Aorta (tissue), 5 donors: Measurements from ENCODE around the gene RNU5D-1. TPM values are rescaled to one million over a fixed set of nuclear protein-coding genes. Genes with fewer than 3 reads are reported as not detected.
"Not testable (repeated sequence)": the region's sequence is repeated elsewhere in the genome, so short reads cannot be mapped to it uniquely, and the experiment has no call there.

Experiments used
- ATAC-seq: fragments of 200-7000 bp; cut with Tn5 transposase; one replicate; pipeline ENCODE4 v1.9.1; 2022; ENCODE audit warnings: moderate library complexity; ENCODE audit not compliant: low FRiP score
- DNase-seq, 2 donors: peaks; one replicate each; pipeline ENCODE4 v3.0.0-alpha.2; 2020
- H3K27ac ChIP-seq, 2 donors: one replicate each; pipeline ENCODE4 v1.5.1; 2013; ENCODE audit warnings: low read length in 2 of 2, mild to moderate bottlenecking in 2 of 2, moderate library complexity in 2 of 2, control low read depth in 1 of 2, inconsistent platforms in 1 of 2, low read depth in 1 of 2
- H3K27me3 ChIP-seq, 2 donors: one replicate each; pipeline ENCODE4 v1.6.1; 2013; ENCODE audit warnings: control low read depth in 1 of 2, low read length in 1 of 2, mild to moderate bottlenecking in 1 of 2, moderate library complexity in 1 of 2; ENCODE audit not compliant: insufficient read depth in 2 of 2, control insufficient read depth in 1 of 2
- H3K36me3 ChIP-seq, 2 donors: one replicate each; pipeline ENCODE4 v1.6.1; 2013; ENCODE audit warnings: control low read depth in 1 of 2, low read length in 1 of 2, mild to moderate bottlenecking in 1 of 2; ENCODE audit not compliant: insufficient read depth in 2 of 2, control insufficient read depth in 1 of 2
- H3K4me1 ChIP-seq, 2 donors: one replicate each; pipeline ENCODE4 v1.6.1; 2013; ENCODE audit warnings: low read length in 2 of 2, control low read depth in 1 of 2, mild to moderate bottlenecking in 1 of 2, moderate library complexity in 1 of 2; ENCODE audit not compliant: insufficient read depth in 2 of 2, control insufficient read depth in 1 of 2
- H3K4me3 ChIP-seq, 2 donors: one replicate each; pipeline ENCODE4 v1.5.1; 2013; ENCODE audit warnings: low read length in 2 of 2, control low read depth in 1 of 2, mild to moderate bottlenecking in 1 of 2
- H3K9me3 ChIP-seq: one replicate; pipeline ENCODE4 v1.6.1; 2013; ENCODE audit warnings: mild to moderate bottlenecking, low read length; ENCODE audit not compliant: control insufficient read depth
- WGBS, 2 donors: extraction: QIAGEN DNeasy Blood & Tissue Kit; methylation state at CpG; one replicate each; pipeline ENCODE4 v1.1.7; 2013; 5-methylcytosine and 5-hydroxymethylcytosine counted together
- intact Hi-C, 2 donors: fragments of 100-400 bp; cut with DNase I; formaldehyde crosslinking; loops; one replicate each; pipeline versions ENCODE4 v1.14.2 to v1.15.0; 2022
- polyA plus RNA-seq, 2 donors: library from polyadenylated mRNA; stranded (reverse); fragments of 200-250 nt; gene quantifications; one replicate each; pipeline ENCODE4 v1.2.3, GENCODE V29; 2013
- total RNA-seq, 2 donors: library from RNA; stranded (reverse); fragmentation: NEBNext Ultra II Directional; extraction: Animal tissue kit (Norgen Biotek cat#: 25700); gene quantifications; one replicate each; pipeline ENCODE4 v1.2.1, GENCODE V29; 2021
- donor health status: healthy with polysubstance abuse.
- donor health status: Bipolar disorder and iron deficiency.
- donor health status: DM: no; HTN: no; CAD: no.
- donor health status: DM: no; HTN: no; CAD: no.
- donor health status: DM: yes; HTN: yes; CAD: no.

The RNU5D-1 gene
- total and polyA plus RNA-seq, 4 donors: not detected

DNA sequence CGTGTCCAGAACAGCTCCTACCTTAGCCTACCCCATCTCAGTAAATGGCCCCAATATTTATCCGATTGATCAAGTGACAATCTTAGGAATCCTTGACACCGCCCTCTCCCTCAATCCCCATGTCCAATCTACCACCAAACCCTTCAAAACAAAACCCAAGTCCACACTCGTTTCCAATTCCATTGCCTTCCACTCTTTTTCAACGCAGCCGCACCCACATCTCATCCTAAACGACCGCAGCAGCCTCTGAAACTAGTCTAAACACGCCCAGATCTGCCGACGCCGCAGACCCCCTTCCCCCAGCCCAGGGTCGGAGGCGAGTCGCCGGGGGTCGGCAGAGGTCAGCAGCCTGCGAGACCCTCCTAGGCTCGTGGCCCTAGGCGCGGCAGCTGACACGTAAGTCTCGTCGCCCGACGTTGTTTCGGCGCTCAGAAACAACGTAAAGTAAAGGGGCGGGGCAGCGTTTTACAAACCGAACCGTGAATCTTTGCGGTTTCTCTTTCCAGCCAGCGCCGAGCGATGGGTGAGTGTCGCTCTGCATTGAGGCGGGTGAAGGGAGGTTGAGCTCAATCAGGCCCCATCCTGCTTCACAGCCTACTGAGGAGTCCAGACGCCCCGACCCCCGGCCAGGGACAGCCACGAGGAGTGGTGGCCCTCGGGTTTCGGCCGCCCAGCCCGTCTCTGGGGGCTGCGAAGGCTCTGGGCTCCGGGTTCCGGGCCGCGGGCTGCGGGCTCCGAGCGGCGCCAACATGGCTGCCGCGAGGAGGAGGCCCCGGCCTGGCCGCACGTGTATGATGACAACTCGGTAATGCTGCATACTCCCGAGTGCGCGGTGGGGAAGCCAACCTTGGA is 44.3 kb upstream of the RNU5D-1 start, which contains the start of gene RPS8:
Gene RPS8 (plus strand): TSS at position 463 of the 852 bp plus-strand sequence. CDS start 57 bp downstream, at position 520.
- peak; percentile 94 to 95 for DNase-seq
- intact Hi-C loops: loop anchor here (2.0 to 5.0 kb wide), 2 partner anchors 37 to 38 kb away; partner anchors contain the start of gene KIF2C (in 2 of the 2)
- ATAC-seq: peak; percentile 96

DNA sequence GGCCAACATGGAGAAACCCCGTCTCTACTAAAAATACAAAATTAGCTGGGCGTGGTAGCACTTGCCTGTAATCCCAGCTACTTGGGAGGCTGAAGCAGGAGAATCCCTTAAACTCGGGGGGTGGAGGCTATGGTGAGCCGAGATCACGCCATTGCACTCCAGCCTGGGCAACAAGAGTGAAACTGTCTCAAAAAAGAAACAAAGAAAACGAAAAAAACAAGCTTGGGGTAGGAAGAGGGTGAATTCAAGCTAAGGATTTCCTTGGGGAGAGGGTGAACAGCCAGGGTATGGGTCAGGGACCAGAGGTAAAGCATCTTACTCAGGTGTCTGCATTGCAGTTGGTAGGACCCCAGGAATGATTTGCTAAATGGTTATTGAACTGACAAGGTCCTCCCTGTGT is 35.5 kb upstream of the RNU5D-1 start:
- H3K4me3 ChIP-seq, DNase-seq, ATAC-seq, H3K4me1 ChIP-seq, H3K27ac ChIP-seq, intact Hi-C loops, H3K27me3 ChIP-seq, H3K36me3 ChIP-seq, H3K9me3 ChIP-seq: not testable (repeated sequence)
- WGBS, 2 donors: 94% methylated on average over 6 of the region's 6 CpGs

More for the DNA sequence above, 44.3 kb upstream of the RNU5D-1 start, which contains the start of gene RPS8:
- H3K27me3 ChIP-seq: no peaks in the 10 kb centered on the region
- H3K27ac ChIP-seq: peak within 1 kb of the TSS; percentile 43 to 91
- no peaks in the 10 kb centered on the region for H3K9me3 ChIP-seq
- H3K36me3 ChIP-seq: peaks cover 0 to 7% of the 10 kb centered on the region in 2 donors
- no peaks in the 10 kb centered on the region for H3K4me1 ChIP-seq
- peak within 1 kb of the TSS; percentile 38 to 66 for H3K4me3 ChIP-seq
- WGBS, 2 donors: 0 to 1% methylated on average over 65 of the region's 65 CpGs

DNA sequence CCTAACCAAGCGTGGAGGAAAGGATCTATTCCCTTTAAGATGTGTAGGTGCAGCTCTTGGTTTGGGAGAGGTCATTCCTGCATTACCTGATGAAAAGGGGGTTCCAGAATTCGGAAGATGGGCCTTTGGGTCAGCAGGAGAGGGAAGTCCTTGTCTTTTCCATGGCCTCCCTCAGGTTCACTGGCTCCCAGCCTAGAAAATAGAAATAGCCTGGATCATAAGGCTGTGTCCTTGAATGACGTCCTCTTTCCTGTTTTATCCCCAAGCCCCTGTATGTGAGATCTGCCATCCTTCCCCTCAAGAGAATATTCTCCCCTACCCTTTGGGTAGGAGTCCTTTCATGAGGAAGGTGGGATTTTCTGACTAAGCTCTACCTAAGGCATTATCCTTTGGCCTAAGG is 29.9 kb upstream of the RNU5D-1 start:
- 93 to 97% methylated on average over 3 of the region's 3 CpGs for WGBS, 2 donors
- Histone ChIP-seq H3K4me1 (no peaks in the 10 kb centered on the region), H3K27ac (no peak overlapping the region), H3K9me3 (no peaks in the 10 kb centered on the region), H3K36me3 (no peaks in the 10 kb centered on the region), H3K27me3 (no peaks in the 10 kb centered on the region), H3K4me3 (no peak overlapping the region)
- DNase-seq: no peak
- intact Hi-C loops: no loop called here
- ATAC-seq: no peak

DNA sequence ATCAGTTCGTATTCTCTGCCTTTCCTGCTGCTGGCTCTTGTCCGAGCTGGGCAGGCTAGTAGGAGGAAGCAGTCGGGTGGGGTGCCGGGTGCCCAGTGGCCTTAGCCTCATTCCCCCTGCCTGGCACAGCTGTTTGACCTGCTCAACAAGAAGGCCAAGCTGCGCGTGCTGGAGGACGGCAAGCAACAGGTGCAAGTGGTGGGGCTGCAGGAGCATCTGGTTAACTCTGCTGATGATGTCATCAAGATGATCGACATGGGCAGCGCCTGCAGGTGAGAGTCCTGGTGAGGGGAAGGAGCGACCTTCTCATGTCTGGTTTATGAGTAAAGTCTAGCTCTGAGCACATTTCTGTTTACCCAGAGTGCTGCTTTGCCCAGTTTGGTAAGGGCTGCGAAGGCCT is 28.1 kb upstream of the RNU5D-1 start:
- Histone ChIP-seq H3K27me3 (no peaks in the 10 kb centered on the region), H3K4me1 (no peaks in the 10 kb centered on the region), H3K27ac (no peak overlapping the region), H3K4me3 (no peak overlapping the region), H3K9me3 (no peaks in the 10 kb centered on the region), H3K36me3 (no peaks in the 10 kb centered on the region)
- WGBS, 2 donors: 92 to 98% methylated on average over 11 of the region's 11 CpGs
- DNase-seq (no peak), ATAC-seq (no peak)
- intact Hi-C loops: no loop called here

DNA sequence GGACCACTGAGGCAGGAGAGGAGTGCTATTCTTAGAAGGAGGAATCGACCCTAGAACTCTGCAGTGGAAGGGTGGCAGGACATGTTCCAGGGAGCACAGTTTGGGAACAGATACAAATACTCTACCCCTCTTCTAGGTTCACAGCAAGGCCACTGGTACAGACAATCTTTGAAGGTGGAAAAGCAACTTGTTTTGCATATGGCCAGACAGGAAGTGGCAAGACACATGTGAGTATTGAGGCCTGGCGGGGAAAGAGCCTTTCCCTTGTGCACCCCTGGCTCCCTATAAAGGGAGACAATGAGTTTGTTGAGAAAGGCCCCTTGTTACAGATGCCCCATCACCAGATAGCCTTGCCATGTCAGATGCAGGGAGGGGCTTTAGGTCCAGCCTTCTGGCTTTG is 26.4 kb upstream of the RNU5D-1 start:
- intact Hi-C loops: no loop called here
- no peaks in the 10 kb centered on the region for H3K36me3 ChIP-seq
- no peak overlapping the region for H3K4me3 ChIP-seq
- no peak overlapping the region for H3K27ac ChIP-seq
- DNase-seq (no peak), ATAC-seq (no peak)
- H3K27me3 ChIP-seq: no peaks in the 10 kb centered on the region
- H3K9me3 ChIP-seq: no peaks in the 10 kb centered on the region
- WGBS, 2 donors: 94 to 95% methylated on average over 2 of the region's 2 CpGs
- no peaks in the 10 kb centered on the region for H3K4me1 ChIP-seq

DNA sequence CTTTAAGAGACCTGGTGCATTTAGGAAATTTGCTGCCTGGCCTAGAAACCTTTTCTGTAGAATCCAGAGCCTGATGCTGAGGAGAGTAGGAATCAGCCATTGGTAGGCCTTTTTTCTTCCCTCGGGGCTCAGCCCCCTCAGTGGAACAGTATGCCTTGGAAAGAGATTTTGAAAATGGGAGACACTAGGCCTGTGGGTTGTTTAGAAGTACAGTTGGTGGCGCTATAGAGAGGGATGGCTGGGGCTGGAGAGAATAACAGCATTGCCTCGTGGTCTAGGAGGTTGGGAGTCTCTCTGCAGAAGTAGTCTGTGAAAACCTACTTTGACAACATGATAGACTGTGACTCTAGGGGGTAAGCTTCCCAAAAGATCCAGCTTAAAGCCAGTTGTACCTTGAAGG is 16.9 kb upstream of the RNU5D-1 start:
- WGBS, 2 donors: 86 to 92% methylated on average over 3 of the region's 3 CpGs
- no peaks in the 10 kb centered on the region for H3K36me3 ChIP-seq
- H3K27me3 ChIP-seq: no peaks in the 10 kb centered on the region
- H3K4me1 ChIP-seq: no peaks in the 10 kb centered on the region
- no peak for ATAC-seq
- intact Hi-C loops: no loop called here
- no peak for DNase-seq
- no peak overlapping the region for H3K27ac ChIP-seq
- no peak overlapping the region for H3K4me3 ChIP-seq
- no peaks in the 10 kb centered on the region for H3K9me3 ChIP-seq

DNA sequence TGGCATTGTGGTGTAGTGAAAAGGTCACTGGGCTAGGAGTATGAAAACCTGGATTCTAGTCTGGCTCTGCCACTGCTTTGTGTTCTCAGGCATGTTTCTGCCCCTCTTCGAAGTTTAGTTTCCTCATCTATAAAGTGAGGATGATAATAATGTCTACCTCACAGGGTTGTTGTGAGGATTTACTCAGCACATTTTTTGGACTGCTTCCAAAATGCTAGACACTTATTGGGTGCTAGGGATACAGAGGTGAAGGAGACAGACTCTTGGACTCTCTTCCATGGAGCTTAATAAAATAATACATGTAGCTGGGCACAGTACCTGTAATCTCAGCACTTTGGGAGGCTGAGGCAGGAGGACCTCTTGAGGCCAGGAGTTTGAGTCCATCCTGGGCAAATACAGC is 12.2 kb upstream of the RNU5D-1 start:
- Histone ChIP-seq H3K9me3 (no peaks in the 10 kb centered on the region), H3K27me3 (no peaks in the 10 kb centered on the region), H3K4me3 (no peak overlapping the region), H3K4me1 (no peaks in the 10 kb centered on the region), H3K27ac (no peak overlapping the region), H3K36me3 (no peaks in the 10 kb centered on the region)
- ATAC-seq (no peak), DNase-seq (no peak)
- whole genome bisulfite sequencing, 2 donors: 79 to 92% methylated on average over 1 of the region's 1 CpG
- intact Hi-C loops: no loop called here

DNA sequence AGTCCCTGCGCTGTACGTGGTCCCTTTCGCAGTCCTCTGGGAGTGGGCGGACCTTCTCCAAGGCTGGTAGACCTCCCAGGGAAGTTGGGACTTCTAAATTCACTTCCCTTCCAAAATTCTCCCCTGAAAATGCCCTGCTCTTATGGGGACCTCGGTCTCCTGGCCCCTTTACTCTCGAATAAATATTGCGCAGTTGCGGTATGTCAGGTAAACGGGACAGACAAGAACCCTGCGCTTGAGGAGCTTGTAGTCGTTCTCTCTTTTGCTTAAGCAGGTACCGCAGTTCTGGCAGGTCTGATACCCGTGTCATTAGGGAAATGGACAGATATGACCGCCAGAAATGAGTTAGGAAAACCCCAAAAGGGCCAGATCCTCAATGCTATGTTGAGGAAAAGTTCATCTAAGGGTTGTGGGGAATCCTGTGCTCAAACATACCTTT is 9.2 kb upstream of the RNU5D-1 start:
- H3K27ac ChIP-seq: no peak overlapping the region
- no peaks in the 10 kb centered on the region for H3K27me3 ChIP-seq
- H3K36me3 ChIP-seq: no peaks in the 10 kb centered on the region
- ATAC-seq (peak; percentile 4), DNase-seq (no peak)
- no peaks in the 10 kb centered on the region for H3K4me1 ChIP-seq
- H3K9me3 ChIP-seq: no peaks in the 10 kb centered on the region
- 3 to 5% methylated on average over 14 of the region's 14 CpGs for WGBS, 2 donors
- intact Hi-C loops: no loop called here
- no peak overlapping the region for H3K4me3 ChIP-seq
